HG03558 (cell line): ENCODE results near the gene RADIL.

Source experiments
- ATAC-seq: cut with Tn5 transposase; IDR thresholded peaks from one replicate; pipeline ENCODE4 v1.9.1; 2021; ENCODE audit warnings: moderate number of reproducible peaks; ENCODE audit not compliant: unreplicated experiment; ENCODE audit errors: extremely low read depth

RADIL gene

DNA sequence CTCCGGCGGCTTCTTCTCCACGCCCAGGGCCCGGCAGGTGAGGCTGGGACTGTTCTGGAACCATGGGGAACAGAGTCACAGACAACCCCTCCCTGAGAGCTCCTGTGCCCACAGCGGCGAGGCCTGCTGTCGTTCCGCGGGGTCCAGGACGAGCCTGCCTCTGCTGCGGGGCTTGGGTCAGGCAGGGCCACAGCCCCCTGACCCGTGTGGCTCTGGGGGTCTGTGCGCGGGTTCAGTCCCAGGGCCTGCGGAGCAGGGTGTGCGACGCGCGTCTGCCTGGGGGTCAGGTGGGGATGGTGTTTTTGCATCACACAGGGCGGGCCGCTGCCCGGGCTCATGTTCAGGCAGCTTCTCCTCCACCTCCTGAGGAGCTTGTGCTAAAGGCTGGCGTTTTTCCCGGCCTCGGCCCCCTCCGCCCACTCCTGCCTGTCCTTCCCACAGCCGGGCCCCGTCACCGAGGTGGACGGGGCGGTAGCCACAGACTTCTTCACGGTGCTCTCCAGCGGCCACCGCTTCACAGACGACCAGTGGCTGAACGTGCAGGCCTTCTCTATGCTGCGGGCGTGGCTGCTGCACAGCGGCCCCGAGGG, 99.7 kb downstream of the RADIL start:
- ATAC-seq: no peak

DNA sequence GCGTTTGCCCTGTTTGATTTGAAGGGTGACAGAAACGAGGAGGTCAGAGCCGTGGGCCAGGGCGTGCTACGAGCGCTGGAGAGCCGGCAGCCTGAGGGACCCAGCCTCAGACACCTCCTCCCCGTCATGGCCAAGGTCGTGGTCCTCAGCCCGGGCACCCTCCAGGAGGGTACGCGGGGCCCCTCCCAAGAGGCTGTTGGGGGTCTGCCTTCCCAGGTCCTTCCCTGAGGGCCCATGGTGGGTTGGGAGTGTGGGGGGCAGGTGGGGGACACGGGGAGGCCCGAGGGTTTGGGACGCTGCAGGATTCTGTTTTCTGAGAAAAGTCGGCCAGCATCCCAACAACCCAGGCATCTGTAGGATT, 100.2 kb downstream of the RADIL start:
- ATAC-seq: no peak

DNA sequence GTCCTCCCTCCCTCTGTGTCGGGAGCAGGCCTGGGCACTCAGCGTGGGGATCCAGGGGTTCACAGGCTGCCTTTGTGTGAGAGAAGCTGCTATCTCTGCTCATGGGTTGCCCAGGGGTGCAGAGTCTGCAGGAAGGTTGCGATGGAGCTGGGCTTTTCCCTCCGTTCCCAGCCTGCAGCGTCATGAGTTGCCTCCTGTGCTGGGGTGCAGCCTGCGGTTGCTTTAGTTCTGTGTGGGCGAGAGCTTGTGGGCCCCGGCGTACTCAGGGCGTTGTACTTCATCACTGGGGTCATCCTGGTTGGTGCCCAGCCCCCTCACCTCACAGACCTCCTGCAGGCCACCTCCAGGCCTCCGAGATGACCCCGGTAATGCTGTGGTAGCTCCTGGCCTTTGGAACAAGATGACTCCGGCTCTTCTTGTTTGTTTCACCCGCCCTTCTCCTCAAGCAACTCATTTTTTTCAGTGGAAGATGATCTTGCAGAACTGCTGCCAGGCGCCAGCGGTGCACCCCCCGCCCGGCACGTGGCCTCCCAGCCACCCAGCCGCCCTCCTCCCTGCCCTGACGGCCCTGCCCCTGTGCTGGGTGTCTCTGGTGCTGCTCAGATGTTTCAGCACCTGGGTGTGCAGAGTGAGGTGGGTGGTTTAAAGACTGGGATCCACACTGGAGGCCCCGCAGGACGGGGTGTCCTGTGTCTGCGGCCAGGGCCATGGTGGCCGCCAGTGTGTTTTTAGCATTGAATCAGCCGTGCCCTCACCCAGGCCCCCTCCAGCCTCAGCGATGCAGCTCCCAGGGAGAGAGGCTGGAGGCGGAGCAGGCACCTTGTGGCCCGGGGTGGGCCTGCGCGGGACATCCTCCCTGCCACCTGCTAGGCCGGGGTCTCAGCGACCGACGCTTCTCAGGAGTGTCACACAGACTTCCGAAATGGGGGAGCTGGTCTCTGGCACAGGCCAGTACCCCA, 100.9 kb downstream of the RADIL start:
- ATAC-seq: no peak

DNA sequence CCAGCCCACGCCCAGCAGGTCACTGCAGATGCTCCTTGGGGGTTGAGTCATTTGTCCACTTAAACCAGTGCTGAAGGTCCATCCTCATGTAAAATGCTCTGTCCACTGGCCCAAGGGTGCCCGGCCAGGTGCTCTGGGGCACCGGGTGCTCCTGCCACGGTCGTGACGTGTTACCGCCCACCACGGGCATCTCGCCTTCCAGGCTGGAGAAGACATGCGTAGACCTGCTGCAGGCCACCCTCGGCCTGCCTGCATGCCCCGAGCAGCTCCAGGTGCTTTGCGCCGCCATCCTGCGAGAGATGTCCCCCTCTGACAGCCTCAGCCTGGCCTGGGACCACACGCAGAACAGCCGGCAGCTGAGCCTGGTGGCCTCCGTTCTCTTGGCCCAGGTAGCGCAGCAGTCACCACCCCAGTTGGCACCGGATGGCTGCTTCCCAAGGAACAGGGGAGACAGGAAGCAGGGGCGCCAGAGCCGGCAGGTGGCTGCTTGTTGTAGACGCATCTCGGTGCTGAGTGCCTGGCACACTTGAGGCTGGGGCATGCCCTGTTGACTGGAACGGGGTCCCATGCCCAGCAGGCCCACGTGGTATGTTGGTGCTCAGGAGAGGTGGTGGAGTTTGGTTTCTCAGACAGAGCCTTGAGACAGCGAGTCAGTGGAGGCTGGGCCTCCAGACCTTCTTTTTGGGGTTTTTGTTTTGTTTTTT, 102.0 kb downstream of the RADIL start:
- no peak for ATAC-seq

DNA sequence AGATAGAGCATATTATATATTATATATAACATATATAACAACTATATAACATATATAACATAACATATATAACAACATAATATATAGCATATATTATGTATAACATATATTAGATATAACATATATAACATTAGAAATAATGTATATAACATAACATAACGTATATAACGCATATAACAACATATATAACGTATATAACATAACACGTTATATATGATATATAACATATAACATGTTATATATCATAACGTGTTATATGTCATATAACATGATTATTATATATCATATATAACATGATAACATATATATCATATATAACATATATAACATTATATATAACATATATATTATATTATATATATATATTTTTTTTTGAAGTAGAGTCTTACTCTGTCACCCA, 104.4 kb downstream of the RADIL start:
- ATAC-seq: no peak

DNA sequence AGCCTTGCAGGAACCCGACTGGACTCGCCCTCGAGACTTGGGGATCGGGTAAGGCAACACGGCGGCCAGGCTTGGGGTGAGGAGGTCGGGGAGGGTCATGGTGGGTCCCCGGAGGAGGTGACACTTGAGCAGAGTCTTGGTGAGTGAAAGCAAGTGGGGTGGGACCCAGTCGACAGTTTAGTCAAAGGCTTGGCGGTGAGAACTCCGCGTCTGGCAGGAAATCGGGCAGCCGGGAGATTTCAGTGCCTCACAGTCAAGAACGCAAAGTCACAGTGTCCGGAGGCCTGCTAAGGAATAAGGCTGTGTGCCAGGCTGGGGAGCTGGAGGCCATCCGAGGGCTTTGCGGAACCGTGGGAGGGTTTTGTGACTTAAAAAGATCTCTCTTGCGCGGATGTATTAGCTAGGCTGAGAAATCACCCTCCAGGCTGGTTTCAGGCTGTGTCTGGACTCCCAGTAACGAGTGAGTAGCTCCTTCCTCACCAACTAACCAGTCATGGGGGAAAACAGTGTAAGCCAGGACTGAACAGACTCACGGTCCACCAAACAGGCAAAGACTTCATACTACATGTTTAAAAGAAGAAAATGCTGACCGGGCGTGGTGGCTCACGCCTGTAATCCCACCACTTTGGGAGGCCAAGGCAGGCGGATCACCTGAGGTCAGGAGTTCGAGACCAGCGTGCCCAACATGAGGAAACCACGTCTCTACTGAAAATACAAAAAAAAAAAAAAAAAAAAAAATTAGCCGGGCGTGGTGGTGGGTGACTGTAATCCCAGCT, 107.5 kb downstream of the RADIL start:
- no peak for ATAC-seq

DNA sequence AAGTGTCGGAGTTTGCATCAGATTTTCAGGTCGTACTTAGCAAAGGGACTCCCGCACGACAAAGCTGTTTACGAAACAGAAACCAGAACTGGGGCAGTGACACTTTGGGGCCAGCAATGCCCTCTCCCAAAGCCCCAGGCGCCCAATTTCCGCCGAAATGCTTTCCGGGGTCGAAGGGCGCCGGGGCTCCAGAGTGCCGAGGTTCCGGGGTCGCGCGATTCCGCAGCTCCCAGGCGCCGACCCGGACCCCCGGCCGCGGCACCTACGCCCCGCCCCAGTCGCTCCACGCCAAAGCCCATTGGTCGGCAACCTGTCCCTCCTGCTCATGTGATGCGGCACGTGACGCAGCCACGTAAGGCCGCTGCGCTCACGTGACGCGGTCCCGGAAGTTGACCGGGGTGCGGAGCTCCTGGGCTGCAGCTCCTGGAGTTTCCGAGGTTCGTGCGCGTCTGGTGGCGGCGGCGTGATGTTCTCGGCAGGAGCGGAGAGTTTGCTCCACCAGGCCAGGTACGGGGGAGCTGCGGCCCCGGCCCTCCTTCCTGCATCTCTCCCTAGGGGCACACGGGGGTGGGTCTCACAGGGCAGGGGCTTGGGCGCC, 108.2 kb downstream of the RADIL start, which contains the start of gene AP5Z1:
AP5Z1 (plus strand) TSS at position 374 of the 598 bp plus-strand sequence; CDS start at position 467, 93 bp downstream.
- peak; percentile 82 for ATAC-seq

DNA sequence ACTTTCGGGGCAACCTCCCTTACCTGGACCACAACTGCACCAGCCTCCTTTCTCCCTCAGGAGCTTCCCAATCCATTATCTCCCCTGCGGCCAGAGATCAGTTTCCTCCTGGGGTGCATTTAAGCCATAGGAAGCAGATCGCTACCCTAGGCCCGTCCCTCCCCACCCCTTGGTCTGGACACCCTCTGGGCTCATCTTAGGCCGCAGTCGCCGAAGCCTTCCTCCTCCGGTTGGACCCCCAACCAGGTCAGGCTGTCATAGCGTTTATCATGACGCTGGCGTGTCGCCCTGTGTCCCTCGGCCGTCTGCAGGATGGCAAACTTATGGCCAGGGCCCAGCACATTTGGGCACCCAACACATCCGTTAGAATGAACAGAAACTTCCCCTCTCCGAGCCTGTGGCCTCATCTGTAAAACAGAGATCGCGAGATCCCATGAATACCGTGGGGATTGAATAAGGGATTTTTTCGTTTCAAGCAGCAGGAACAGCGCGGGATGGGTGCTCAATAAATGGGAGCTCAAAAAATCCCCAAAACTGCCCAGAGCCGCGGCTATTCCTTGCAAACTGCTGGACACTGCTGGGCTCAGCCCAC, 108.8 kb downstream of the RADIL start:
- ATAC-seq: no peak

DNA sequence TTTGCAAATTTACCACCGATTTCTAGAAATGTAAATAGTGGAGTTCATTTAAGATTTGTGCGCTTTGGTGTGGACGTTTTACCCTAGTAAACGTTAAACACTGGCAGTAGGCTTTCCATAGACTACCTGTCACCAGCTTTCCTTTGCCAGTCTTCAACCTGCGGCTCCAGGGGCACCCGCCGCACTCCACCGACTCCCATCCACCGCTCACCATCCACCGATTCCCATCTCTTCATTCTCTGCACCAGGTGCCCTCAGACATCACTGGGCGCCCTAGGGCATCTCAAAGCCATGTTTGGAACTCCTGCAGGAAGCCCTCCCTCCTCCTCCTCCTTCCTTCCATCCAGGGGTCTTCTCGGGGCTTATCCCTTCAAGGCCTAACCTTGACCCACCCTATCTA, 109.5 kb downstream of the RADIL start:
- no peak for ATAC-seq

DNA sequence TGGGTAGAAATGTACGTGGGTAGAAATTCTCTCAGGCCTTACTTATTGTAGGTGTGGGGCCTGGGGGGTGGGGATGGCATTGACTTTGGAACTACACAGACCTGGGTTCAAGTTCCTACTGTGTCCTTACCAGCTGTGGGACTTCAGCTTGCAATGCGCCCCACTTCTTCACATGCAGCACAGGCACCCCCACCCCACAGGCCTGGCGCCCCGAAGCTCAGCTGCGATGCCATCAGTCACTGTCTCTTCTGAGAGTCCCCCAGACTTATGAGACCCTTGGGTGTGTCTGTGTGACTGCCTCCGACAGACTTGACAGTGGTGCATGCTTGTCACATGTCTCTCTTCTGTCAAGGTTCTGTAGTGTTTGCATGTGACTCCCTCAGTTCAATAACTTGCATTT, 111.2 kb downstream of the RADIL start:
- ATAC-seq: no peak

DNA sequence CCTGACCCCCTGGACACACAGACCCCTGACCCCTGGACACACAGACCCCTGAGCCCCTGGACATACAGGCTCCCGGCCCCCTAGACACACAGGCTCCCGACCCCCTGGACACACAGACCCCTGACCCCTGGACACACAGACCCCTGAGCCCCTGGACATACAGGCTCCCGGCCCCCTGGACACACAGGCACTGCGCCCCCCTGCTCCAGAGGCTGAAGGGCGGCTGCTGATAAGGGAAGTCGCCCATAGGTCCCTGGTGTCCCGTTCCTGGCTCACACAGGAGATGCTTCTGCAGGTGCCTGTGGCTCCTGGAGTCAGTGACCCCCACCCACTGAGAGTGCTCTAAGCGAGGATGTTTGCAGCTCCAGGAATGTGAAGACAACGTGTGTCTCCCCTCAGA, 111.8 kb downstream of the RADIL start:
- no peak for ATAC-seq

DNA sequence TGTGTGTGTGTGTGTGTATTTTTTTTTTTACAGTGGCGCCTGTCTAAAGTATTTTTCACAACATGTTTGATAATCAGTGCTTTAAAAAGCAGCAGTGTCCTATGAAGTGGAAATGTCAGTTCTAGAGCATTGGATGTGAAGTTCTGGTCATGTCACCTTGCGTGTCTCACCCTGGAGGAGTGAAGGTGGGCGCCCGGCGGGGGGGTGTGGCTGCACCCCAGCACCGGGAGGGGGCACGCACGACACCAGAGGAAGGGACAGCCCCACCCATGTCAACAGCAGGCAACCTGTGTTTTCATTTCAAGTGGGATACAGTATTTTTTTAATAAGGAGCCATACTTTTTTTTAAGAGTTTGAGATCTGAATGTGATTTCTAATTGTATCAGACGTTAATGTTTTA, 112.6 kb downstream of the RADIL start:
- no peak for ATAC-seq

DNA sequence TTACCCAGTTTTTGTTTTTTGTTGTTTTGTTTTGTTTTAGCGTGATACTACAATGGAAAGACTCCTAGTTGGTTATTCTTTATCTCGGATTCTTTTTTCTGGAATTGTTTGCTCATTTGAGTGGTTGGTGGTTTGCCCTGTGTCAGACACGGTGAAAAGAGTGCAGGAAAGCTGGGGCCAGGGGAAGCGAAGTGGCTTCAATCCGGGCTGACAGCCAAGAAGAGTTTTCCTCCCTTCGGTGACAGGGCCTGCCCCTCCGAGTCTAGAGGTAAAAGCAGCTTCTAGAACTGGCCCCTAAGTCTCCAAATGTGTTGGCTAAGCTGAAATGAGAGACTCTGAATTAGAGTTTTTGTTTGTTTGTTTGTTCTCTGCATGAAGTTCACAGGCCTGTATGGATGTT, 113.8 kb downstream of the RADIL start:
- ATAC-seq: no peak

DNA sequence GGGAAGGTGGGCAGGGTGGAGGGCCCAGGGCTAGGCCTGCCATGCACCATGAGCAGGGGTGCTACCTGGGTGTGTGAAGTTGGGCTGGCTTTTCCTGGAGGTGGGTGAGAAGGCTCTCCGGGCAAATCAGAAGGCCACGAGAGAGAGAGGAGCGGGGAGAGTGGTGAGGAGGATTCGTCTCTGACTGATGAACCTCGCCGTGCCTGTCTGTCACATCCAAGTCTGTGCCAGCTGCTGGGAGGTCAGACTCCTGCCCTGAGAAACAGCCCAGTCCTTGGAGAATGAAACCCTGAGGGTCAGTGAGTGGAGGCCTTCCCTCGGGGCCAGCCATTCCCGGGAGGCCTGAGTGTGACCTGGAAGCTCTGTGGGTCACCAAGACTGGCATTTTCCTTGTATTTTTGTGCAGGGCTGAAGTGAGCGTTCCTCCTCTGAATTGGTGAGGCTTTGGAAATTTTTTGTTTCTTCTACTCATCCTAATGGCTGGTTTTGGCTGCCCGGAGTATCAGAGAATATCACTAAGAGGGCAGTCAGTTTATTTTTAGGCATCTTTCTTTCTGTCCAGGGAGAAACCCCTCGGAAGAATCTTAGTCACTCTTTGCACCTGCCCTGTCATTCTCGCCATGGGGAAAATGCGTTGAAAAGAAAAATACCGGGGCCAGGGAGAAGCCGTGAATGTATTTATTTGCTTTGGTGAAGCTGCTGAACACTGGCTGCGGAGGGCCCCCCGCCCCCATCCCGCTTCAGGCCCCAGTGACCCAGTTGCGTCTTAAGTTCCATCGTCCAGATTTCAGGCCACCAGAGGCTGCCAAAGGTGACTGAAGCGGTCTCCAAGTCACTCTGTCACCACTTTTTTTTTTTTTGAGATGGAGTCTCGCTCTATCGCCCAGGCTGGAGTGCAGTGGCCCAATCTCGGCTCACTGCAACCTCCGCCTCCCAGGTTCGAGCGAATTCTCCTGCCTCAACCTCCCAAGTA, 114.6 kb downstream of the RADIL start:
- no peak for ATAC-seq

DNA sequence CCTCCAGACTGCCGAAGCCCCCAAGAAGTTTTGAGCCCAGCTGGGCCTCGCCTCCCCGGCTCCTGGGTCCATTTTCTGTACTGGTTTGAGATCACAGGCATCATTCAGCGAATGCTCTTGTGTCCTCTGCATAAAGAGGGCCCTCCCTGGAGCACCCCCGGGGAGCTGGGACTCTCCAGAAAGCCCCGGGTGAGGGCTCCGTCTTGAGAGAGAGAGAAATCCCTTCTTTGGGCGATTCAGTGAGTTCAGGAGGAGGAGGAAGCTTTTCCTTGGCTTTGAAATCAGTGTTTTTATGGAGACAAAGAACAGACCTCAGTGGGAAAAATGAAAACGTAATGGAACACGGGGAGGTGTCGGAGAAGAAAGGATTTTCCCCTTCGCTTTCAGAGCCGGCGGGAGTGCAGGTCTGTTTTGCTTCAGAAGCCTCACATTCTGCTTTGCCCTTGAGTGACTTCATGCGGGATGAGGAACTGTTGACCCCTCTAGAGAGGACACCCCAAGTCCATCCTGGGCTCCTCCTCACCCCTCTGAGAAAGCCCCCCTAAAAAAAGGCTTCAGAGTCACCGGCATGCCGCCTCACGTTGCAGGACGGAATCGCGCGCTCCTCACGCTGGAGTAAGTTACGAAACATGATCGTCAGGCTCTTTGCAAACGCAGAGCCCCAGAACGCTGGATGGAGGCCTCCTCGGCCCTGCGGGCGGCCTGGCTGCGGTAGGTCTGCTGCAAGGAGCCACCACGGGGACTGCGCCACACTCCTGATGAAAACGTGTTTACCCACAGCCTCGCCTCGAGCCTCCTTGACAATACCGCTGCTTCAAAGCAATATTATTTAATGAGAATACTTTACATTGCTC, 116.6 kb downstream of the RADIL start:
- ATAC-seq: no peak

DNA sequence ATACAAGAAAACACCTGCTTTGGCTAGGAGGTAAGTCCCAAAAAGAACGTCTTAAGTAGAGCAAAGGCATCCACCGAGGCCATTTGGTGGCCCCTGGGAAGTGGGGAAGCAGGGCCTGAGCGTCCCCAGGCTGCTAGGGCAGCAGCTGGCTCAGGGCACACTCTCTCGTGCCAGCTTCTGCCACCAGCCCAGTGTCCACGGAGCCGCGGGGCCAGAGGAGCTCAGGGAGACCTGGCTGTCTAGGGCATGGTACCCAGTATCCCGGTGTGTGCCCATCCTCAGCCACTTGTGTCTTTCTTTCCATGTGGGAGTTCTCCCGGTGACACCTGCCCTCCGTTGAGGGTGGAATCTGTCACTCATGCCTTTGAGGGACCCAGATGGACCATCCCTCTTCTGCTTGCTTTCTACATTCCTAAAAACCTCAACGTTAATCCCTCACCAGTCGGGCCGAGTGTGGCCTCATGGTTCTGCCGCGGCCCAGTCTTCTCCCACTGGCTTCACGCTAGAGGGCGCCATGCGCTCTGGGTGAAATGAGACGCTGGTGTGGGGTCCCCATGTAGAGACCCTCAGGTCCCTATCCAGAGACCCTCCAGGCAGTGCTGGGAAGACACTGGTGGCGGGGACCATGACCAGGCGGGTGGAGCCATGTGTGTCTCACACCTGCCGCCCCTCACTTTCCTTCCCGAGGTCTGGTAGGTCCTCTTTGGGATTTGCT, 117.6 kb downstream of the RADIL start:
- ATAC-seq: no peak

DNA sequence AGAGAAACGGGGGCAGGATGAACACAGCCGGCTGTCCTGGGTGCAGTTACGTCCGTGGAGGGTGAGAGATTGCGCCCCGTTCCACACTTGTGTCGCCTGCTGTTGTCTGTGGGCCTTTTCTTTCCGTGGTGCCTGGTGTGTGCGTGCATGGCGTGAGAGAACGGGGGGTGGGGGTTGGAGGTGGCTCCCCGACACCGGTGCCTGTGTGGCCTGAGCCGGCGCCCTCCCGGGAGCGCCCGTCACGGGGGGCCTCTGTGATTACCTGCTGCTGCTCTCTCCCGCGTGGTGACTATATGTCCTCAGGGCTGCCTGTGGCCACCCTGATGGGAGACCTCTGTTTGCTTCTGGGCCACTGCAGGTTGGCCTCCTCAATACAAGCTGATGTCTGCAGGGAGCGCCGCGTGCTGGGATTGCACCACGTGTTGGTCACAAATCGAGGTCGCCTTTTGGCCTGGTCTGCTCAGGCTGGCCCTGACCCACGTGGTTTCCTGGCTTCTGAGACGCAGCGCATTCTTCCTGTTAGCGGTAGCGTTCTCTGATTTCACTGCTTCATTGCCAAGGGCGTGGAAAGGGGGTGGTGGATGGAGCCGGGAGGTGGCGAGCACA, 119.0 kb downstream of the RADIL start:
- ATAC-seq: no peak
